Measurements from ENCODE around the gene IL36A. TPM values are rescaled to one million over a fixed set of nuclear protein-coding genes. Genes with fewer than 3 reads are reported as not detected.

Gene IL36A
- polyA plus RNA-seq, 1 donor (not counting 4 experiments of a cell fraction or from before 2014, with no cell fraction given), result not detected

DNA sequence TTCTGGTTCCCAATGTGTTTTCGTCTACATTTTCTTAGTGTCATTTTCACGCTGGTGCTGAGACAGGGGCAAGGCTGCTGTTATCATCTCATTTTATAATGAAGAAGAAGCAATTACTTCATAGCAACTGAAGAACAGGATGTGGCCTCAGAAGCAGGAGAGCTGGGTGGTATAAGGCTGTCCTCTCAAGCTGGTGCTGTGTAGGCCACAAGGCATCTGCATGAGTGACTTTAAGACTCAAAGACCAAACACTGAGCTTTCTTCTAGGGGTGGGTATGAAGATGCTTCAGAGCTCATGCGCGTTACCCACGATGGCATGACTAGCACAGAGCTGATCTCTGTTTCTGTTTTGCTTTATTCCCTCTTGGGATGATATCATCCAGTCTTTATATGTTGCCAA, 20.2 kb upstream of the IL36A start:
- Histone ChIP-seq H3K9ac (ENCODE audit: control insufficient read depth, extremely low read depth, insufficient read depth, low read length) (no peak overlapping the region), H4K20me1 (ENCODE audit: control insufficient read depth, extremely low read depth, insufficient read depth, low read length) (no peaks in the 10 kb centered on the region), H3K4me2 (ENCODE audit: control insufficient read depth, extremely low read depth, insufficient read depth, low read depth, low read length) (no peak overlapping the region), H3K9me3 (ENCODE audit: control insufficient read depth, low read depth, low read length) (no peaks in the 10 kb centered on the region), H3K9me1 (ENCODE audit: control insufficient read depth, extremely low read depth, insufficient read depth, low read length) (no peaks in the 10 kb centered on the region), H3K79me2 (ENCODE audit: control insufficient read depth, insufficient read depth, low read length) (no peaks in the 10 kb centered on the region), H3K4me3 (ENCODE audit: control insufficient read depth in 2 of 3, extremely low read depth in 1 of 3, insufficient read depth in 2 of 3, low read depth in 1 of 3, low read length in 3 of 3) (no peak overlapping the region), H3K27ac (ENCODE audit: control insufficient read depth, insufficient read depth, low read length) (no peak overlapping the region), H3K27me3 (ENCODE audit: control insufficient read depth, extremely low read depth, insufficient read depth, low read length) (no peaks in the 10 kb centered on the region), H3K4me1 (ENCODE audit: control insufficient read depth, extremely low read depth, insufficient read depth, low read length) (no peaks in the 10 kb centered on the region), H3K36me3 (ENCODE audit: control insufficient read depth in 2 of 2, extremely low read depth in 1 of 2, insufficient read depth in 2 of 2, low read length in 2 of 2) (peaks cover 0 to 3% of the 10 kb centered on the region in 2 experiments), H2AFZ (ENCODE audit: control insufficient read depth, low read length) (no peak overlapping the region)
- dilution Hi-C loops (cut with MboI; ENCODE audit: extremely low pct_ligation_motif_present, low sequenced_read_pairs), result no loop called here
- DNase-seq (ENCODE audit: low read depth, low spot score), result no peak
- no peak for TF ChIP-seq EZH2 (IDR thresholded peaks at IDR 0.05; ENCODE audit: low read length)
- TF ChIP-seq, protein P1, sequence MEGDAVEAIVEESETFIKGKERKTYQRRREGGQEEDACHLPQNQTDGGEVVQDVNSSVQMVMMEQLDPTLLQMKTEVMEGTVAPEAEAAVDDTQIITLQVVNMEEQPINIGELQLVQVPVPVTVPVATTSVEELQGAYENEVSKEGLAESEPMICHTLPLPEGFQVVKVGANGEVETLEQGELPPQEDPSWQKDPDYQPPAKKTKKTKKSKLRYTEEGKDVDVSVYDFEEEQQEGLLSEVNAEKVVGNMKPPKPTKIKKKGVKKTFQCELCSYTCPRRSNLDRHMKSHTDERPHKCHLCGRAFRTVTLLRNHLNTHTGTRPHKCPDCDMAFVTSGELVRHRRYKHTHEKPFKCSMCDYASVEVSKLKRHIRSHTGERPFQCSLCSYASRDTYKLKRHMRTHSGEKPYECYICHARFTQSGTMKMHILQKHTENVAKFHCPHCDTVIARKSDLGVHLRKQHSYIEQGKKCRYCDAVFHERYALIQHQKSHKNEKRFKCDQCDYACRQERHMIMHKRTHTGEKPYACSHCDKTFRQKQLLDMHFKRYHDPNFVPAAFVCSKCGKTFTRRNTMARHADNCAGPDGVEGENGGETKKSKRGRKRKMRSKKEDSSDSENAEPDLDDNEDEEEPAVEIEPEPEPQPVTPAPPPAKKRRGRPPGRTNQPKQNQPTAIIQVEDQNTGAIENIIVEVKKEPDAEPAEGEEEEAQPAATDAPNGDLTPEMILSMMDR (optimal IDR thresholded peaks at IDR 0.05 in 1 of 3, IDR thresholded peaks at IDR 0.05 in 1 of 3, conservative IDR thresholded peaks at IDR 0.05 in 1 of 3; ENCODE audit: extremely low read depth in 1 of 3, insufficient read depth in 2 of 3, low read length in 3 of 3), result no peak
- no peak for FAIRE-seq

GRCh38 chr2:112989611-112990010, 15.6 kb upstream of the IL36A start:
- dilution Hi-C loops (cut with MboI; ENCODE audit: extremely low pct_ligation_motif_present, low sequenced_read_pairs), result no loop called here
- no peak overlapping the region for H3K9ac ChIP-seq (ENCODE audit: control insufficient read depth, extremely low read depth, insufficient read depth, low read length)
- DNase-seq (ENCODE audit: low read depth, low spot score) (no peak), FAIRE-seq (no peak)
- no peaks in the 10 kb centered on the region for H3K9me1 ChIP-seq (ENCODE audit: control insufficient read depth, extremely low read depth, insufficient read depth, low read length)
- H3K4me3 ChIP-seq (ENCODE audit: control insufficient read depth in 2 of 3, extremely low read depth in 1 of 3, insufficient read depth in 2 of 3, low read depth in 1 of 3, low read length in 3 of 3), result no peak overlapping the region
- TF ChIP-seq, protein P1 (optimal IDR thresholded peaks at IDR 0.05 in 1 of 3, IDR thresholded peaks at IDR 0.05 in 1 of 3, conservative IDR thresholded peaks at IDR 0.05 in 1 of 3; ENCODE audit: extremely low read depth in 1 of 3, insufficient read depth in 2 of 3, low read length in 3 of 3), result no peak
- TF ChIP-seq EZH2 (IDR thresholded peaks at IDR 0.05; ENCODE audit: low read length), result no peak
- no peak overlapping the region for H3K4me2 ChIP-seq (ENCODE audit: control insufficient read depth, extremely low read depth, insufficient read depth, low read depth, low read length)
- peaks cover 4% of the 10 kb centered on the region for H3K9me3 ChIP-seq (ENCODE audit: control insufficient read depth, low read depth, low read length)
- no peaks in the 10 kb centered on the region for H3K79me2 ChIP-seq (ENCODE audit: control insufficient read depth, insufficient read depth, low read length)
- no peak overlapping the region for H2AFZ ChIP-seq (ENCODE audit: control insufficient read depth, low read length)
- peaks cover 0 to 1% of the 10 kb centered on the region in 2 experiments for H3K36me3 ChIP-seq (ENCODE audit: control insufficient read depth in 2 of 2, extremely low read depth in 1 of 2, insufficient read depth in 2 of 2, low read length in 2 of 2)
- H3K27me3 ChIP-seq (ENCODE audit: control insufficient read depth, extremely low read depth, insufficient read depth, low read length), result no peaks in the 10 kb centered on the region
- no peaks in the 10 kb centered on the region for H3K4me1 ChIP-seq (ENCODE audit: control insufficient read depth, extremely low read depth, insufficient read depth, low read length)
- H3K27ac ChIP-seq (ENCODE audit: control insufficient read depth, insufficient read depth, low read length), result no peak overlapping the region
- H4K20me1 ChIP-seq (ENCODE audit: control insufficient read depth, extremely low read depth, insufficient read depth, low read length), result no peaks in the 10 kb centered on the region
